ENCODE measurements around the gene PRMT2.

PRMT2 gene

GRCh38 chr21:46635324-46636180 lies at the start of gene PRMT2:
Gene PRMT2 (plus strand): TSS chr21:46635674. CDS start chr21:46636952, 1,278 bp downstream.
- peak; percentile 87 for DNase-seq

GRCh38 chr21:46594276-46594675 lies 41.2 kb upstream of the PRMT2 start:
- DNase-seq = no peak

GRCh38 chr21:46596201-46596600 lies 39.3 kb upstream of the PRMT2 start:
- no peak for DNase-seq

- no peak for DNase-seq
These were observed 38.4 kb upstream of the PRMT2 start for GRCh38 chr21:46597031-46597430.

- no peak for DNase-seq
These were observed 37.6 kb upstream of the PRMT2 start for GRCh38 chr21:46597896-46598343.

GRCh38 chr21:46598581-46599572 lies 36.6 kb upstream of the PRMT2 start:
- no peak for DNase-seq

- no peak for DNase-seq
These were observed 35.2 kb upstream of the PRMT2 start for GRCh38 chr21:46600305-46600704.

GRCh38 chr21:46600978-46601377 lies 34.5 kb upstream of the PRMT2 start:
- DNase-seq = no peak

- DNase-seq = no peak
These were observed 32.2 kb upstream of the PRMT2 start for GRCh38 chr21:46603228-46603627.

- DNase-seq = no peak
These were observed 31.0 kb upstream of the PRMT2 start for GRCh38 chr21:46604329-46604974.

- DNase-seq = no peak
These were observed 30.3 kb upstream of the PRMT2 start, which contains the start of gene S100B for GRCh38 chr21:46604975-46605766. Gene S100B (minus strand): TSS chr21:46605082. CDS start chr21:46602415, 2,667 bp downstream.

- no peak for DNase-seq
These were observed 29.6 kb upstream of the PRMT2 start for GRCh38 chr21:46605767-46606426.

- DNase-seq = no peak
These were observed 29.1 kb upstream of the PRMT2 start for GRCh38 chr21:46606427-46606813.

- no peak for DNase-seq
These were observed 27.8 kb upstream of the PRMT2 start for GRCh38 chr21:46607636-46608035.

GRCh38 chr21:46608672-46609111 lies 26.8 kb upstream of the PRMT2 start:
- no peak for DNase-seq

- no peak for DNase-seq
These were observed 25.3 kb upstream of the PRMT2 start for GRCh38 chr21:46610018-46610701.

GRCh38 chr21:46613391-46613790 lies 22.1 kb upstream of the PRMT2 start:
- DNase-seq = no peak

- no peak for DNase-seq
These were observed 19.4 kb upstream of the PRMT2 start for GRCh38 chr21:46616050-46616449.

GRCh38 chr21:46616656-46617055 lies 18.8 kb upstream of the PRMT2 start:
- no peak for DNase-seq

- DNase-seq = no peak
These were observed 18.0 kb upstream of the PRMT2 start for GRCh38 chr21:46617267-46618051.

Measured in NCI-H526 treated with DMSO at 0.1 percent for 48 hours (cell line).